HG02970 (cell line): ENCODE measurements around the gene GKN1.

Experiments used
- ATAC-seq: cut with Tn5 transposase; IDR thresholded peaks from one replicate; pipeline ENCODE4 v1.9.1; 2021; ENCODE audit warnings: mild to moderate bottlenecking, moderate library complexity, moderate number of reproducible peaks; ENCODE audit not compliant: unreplicated experiment, low FRiP score

The GKN1 gene

DNA sequence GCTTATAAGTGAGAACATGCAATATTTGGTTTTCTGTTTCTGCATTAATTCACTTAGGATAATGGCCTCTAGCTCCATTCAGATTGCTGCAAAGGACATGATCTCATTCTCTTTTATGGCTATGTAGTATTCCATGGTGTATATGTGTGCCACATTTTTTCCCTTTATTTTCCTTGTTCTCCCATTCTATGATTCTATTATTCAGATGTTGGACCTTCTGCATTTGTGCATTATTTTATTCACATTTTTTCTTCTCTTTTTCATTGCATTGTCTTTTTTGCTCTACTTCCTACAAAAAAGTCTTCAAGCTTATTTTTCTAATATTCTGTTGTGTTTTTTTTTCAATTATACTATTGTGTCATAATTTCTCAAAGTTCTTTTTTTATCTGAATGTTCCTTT, 27.4 kb downstream of the GKN1 start:
- no peak for ATAC-seq

DNA sequence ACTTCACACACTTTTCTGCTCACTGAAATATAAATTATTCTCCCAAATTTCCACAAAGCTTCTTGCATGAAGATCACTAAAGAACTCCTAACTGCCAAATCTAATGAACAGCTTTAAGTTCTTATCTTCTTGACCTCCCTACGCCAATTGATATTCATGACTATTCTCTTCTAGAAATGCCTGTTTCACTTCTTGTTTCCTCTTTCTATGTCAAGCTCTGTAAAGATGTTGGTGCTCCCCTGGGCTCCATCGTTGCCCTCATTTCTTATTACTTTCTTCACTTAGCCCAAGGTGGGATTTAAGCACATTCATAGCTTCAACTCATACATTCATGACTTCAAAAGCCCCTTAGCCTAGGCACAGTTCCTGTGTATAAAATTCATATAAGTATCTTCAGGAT, 29.3 kb downstream of the GKN1 start:
- no peak for ATAC-seq

DNA sequence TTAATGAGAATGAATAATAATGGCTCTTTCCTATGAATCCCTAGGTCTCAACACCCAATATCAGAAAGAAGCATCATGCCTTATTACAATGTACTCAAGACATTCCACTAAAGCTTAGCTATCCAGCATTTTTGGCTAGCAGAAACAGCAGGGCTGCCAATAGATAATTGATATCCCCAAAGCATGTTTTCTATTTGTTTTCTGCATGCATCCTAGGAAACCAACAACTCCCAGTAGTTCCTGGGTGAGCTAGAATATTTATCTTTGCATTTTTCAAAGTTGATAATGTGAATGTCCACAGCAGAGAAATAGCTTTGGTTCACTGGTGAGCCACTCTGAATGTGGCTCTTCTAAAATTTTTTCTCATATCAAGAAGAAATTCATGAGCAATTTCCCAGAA, 32.7 kb downstream of the GKN1 start:
- ATAC-seq: no peak

DNA sequence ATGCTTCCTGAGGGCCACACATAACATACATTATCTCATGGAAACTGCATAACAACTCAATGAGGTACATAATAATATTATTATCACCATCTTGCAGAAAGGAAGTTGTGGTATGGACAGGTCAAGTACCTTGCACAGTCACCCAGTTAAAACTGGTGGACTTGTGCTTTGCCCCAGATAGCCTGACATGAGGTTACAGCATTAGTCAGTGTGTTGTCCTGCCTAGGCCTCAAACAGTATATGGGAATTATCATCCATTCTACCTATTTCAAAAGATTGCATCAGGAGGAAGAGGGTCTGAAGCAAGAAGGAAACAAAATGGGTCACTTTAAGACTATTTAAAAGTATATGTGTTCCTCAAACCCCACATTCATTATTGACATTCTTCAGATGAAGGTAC, 33.2 kb downstream of the GKN1 start:
- ATAC-seq: no peak

DNA sequence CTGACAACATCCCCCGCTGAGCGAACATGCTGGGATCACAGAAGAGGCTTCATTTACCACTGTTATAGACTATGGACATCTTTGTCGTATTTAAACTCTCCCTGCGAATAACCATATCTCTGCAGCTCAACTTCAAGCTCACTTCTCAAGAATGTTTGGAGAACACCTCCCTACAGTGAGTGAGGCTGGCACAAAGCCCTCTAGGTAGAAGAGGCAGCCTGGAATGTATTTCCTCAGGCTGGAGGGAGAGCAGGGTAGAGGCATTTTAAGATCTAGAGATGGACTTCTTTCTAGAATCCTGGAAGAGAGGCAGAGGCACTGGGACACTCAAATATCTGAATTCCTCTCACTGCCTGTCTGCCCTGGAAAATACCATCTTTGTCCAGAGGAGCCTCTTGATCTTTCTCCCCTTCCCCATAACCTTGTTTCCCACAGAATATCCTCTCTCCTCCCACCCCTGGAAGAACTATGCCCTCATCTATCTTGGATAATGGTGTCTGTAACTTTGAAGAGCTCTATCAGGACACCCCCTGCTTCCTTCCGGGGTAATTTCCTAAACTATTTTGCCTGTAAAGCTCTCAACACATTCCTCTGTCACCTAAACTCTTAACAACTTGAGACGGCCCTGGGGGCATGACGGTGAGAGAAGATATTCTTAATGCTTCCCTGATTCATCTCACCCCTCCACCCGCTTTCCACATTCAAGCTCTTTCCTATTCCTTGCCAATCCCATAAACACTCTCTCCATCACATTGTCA, 36.2 kb downstream of the GKN1 start:
- ATAC-seq: no peak

DNA sequence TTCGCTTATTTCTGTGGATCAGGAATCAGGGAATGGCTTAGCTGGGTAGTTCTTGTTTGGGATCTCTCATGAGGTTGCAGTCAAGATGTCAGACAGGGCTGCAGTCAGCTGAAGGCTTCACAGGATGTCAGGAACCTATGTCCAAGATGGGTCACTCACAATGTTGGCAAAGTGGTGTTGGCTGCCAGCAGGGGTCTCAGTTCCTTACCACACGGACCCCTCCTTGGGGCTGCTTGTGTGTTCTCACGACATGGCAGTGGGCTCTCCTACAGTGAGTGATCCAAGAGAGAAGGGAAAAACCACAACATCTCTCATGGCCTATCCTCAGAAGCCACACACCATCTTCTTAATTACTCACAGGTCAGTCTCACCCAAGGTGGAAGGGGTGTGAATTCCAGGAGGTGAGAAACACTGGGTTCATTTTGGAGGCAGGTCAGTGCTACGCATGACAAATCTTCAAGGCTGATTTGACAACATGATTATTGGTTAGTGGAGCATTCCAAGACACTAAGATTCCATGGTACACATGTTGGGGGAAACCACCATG, 37.2 kb downstream of the GKN1 start:
- ATAC-seq: no peak

DNA sequence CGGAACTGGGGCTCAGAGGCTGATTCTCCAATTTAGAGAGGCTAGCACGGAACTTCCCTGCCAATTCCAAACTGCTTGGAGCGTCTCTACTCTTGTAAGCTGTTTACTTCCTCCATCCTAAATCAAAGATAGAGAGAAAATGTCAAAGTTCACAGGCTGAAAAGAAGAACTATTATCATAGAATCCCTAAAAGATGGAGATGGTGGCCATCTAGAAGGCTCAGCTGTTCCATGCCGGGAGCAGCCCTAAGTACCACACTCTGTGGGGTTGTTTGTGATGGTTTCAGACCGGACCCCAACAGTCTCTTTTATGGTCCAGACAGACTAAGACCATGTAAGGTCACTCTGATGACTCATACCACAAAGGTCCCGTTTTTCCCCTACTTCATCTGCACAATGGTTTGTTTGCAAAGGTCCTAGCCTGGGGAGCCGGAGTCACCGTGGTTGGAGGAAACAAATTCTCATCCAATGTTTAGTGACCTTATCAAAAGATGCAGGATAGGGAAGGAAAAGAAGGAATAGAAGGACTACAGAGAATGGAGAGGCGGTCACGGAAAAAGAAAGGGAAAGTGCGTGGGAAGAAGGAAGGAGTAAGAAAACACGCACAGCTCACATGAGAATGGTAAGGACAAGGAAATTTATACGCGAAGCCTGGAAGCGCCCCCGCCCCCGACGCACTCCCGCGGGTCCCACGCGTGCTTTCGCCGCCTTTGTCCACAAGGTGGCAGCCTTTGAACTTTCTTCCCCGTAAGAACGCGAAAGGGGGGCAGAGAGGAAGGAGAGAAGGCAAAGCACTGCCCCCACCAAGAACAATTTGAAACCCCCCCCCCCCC, 38.1 kb downstream of the GKN1 start:
- no peak for ATAC-seq

DNA sequence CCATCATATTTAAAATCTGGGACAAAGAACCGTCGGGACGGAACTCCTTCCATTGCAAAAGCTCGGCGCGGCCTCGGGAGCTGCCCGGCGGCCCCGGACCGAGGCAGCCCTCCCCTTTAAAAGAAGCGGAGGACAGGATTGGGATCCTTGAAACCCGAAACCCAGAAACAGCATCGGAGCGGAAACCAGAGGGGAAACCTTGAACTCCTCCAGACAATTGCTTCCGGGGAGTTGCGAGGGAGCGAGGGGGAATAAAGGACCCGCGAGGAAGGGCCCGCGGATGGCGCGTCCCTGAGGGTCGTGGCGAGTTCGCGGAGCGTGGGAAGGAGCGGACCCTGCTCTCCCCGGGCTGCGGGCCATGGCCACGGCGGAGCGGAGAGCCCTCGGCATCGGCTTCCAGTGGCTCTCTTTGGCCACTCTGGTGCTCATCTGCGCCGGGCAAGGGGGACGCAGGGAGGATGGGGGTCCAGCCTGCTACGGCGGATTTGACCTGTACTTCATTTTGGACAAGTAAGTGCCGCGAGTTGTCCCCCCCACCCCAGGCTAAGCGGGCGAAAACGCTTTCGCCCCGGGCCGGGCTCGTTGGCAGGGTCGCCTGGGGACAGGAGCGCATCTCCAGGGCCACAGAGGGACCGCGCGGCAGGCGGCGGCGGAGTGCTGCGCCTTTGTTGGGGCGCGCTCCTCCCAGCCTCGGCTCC, 38.9 kb downstream of the GKN1 start, which contains the start of gene ANTXR1:
TSS of gene ANTXR1 (plus strand) at position 38 of the 698 bp plus-strand sequence. CDS start at position 359, 321 bp downstream.
- no peak for ATAC-seq

DNA sequence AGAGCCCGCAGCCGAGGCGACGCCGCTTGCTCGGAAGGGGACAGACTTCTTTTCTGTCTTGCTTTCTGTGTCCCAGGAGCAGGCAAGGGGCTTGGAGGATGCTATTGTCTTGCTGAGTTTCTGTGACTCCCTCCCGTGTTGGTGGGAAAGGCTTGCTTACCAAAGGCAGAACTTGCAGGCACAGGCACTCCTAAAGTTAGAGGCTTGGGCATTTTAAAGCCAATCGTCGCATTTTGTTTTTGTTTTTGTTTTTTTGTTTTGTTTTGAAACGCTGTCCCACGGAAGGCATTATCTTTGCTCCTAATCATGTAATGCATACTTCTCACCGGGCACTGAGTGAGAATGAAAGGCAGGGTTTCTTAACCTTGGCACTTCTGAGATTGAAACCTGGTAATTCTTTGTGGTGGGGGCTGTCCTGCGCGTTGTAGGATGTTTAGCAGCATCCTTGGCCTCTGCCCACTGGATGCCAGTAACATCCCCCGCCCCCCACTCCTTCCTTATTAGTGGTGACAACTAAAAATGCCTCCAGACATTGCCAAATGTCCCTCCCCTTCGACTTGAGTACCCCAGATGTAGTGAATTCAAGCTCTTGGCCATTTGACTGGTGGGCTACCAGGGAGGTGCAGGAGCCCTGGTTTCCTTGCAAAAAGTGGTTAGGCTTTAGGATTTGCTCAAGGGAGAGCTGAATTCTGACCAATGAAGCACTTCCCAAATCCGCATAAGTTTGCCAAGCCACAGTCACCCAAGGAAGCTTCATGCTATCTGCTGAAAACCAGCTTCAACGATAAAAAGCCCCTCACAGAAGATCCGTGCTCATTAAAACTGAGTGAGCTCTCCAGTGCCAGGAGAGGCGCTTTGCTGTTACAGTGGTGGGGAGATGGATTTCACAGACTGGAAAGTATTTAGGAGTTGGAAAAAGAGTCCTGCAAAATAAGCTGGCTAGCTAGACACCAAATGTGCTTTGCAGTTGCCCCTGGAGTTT, 39.7 kb downstream of the GKN1 start:
- ATAC-seq: no peak

DNA sequence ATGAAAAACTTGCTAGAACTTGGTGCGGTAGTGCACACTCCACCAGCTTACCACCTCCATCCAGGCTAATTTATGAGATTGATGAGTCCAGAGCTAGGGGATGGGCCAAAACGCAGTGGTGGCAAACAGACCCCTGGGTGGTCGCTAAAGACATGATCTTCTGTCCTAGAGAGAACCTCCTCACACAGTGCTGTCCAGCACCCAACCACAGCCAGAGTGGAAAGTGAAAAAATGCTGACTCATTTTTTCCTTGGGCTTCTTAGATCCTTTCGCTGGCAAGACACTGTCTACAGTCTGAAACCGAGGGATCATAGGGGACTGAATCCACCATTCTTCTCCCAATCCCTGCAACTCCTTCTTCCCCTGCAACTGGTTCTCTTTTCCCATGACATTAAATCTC, 42.6 kb downstream of the GKN1 start:
- no peak for ATAC-seq

DNA sequence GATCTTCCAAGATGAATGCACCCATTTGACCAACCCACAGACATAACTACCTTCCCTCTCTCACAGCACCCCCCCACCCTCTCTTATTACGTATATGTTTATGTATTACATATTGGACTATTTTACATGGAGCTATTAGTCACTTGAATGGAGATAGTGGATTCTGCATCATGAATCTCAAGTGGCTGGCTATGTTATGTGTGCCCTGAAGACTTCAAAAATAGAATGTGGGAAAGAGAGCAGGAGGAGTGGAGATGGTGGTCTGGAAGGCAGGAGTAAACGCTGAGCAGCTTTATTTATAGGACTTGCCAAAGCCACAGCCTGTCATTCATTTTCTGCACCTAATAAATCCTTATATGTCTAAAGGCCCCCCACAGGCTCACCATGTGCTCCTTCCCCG, 43.4 kb downstream of the GKN1 start:
- ATAC-seq: no peak

DNA sequence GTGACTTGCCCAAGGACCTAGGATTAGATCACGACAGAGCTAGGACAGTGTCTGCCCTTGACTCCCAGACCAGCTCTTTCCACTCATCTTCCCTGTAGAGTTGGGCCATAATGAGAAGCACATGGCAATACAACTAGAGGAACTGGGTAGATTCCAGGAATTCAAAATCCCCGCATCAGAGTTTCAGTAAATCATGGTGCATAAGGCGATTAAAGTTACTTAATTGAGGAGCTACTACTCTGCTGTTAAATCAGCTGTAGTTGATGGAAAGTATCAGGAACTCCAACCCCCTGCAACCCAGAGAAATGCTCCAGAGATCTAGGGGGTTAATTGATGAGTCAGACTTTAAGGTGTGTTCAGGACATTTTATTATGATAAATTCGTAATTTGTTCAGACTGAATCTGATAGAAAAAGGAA, 44.3 kb downstream of the GKN1 start:
- no peak for ATAC-seq

DNA sequence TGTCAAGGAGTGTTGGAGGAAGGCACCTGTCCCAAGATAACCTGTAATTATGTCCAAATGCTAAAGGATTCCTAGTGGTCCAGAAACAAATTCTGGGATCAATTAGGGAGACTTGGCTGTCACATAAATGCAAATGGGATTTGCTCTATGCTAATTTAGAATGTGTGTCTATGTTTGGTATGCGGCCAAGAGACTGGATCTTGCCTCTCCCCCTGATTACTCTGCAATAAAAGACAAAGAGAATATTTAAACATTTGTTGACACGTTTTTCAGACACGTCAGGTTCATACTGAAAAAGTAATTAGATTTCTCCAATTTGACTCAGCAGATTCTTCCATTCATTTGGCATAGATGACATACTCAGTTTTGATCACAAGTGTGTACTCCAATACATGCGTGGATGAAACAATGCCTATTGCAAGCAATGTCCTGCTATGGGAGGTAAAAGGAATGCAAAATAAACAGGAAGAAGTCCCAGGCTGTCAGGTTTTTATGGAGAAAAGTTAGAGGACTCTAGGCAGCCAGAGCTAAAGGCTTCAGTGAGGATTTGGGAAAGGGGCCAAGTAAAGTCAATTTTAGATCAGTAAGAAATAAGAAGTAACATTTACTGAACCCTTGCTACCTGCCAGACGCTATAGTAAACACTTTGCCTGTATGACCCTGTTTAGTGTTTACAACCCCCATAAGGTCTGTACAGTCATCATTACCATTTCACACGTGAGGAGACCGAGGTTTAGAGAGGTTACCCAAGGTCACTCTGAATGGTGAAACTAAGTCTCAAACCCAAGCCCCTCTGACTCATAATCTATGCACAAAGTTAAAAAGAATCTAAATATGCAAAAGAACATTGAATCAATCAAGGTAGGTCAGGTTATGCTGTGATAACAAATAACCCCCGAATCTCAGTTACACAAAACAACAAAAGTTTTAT, 46.3 kb downstream of the GKN1 start:
- no peak for ATAC-seq

DNA sequence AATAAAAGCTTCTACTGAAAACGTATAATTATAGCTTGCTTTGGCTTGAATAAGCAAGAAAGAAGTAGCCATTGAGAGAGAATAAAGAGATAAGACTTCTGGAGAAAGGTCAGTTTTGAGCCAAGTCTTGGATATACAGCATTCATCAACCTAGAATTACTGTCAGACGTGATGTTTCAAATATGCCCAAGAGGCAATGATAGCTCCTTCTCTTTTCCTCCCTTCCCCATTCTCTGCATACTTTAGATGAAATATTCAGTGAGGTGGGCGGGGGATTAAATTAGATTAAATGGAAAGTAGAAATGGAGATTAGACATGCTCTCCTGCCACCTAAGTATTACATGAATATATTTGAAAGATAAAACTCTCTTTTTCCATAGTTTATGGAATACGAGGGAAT, 47.3 kb downstream of the GKN1 start:
- no peak for ATAC-seq

DNA sequence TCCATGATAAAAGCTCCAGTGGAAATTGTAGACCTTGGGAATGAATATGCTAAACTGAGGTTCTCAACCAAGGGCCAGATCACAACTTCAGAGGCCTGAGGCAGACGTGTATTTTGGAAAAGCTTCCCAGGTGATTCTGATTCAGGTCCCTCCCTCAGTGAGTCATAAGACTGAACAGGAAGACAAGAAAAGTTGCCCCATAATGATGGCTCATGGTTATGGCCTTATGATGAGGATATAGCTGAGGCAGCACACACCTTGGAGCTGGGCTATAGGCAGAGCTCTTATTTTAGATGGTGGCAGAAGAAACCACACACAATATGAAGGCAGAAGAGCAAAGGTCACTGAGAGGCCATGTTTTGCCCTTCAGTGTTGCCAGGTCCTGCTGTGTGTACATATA, 48.1 kb downstream of the GKN1 start:
- no peak for ATAC-seq

DNA sequence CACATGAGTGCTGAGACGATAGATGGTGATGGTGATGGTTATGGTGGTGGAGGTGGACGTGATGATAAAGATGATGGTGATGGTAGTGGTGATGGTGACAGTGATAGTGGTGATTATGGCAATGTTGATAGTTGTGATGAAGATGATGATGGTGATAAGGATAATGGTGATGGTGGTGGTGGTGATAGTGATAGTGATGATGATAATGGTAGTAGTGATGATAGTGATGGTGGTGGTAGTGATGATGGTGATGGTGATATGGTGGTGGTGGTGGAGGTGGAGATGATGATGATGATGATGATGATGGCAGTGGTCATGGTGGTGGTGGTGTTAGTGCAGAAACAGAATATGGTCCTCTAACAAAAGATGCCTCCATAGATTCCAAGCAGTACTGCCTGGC, 48.8 kb downstream of the GKN1 start:
- no peak for ATAC-seq

DNA sequence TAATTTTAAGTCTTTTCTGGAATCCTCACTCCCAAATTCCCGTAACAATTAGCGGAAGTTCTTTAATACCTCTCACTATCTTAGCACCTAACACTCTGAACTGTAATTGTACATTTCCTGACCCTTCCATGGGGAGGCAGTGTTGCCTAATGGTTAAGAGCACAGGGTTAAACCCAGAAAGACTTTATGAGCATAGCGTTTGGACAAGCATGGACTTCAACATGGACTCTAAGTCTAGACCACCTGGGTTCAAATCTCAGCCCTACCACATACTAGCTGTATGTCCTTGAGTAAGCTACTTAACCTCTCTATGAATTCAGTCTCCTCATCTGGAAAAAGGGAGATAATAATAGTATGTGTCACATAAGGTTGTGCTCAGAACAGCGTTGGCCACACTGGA, 51.6 kb downstream of the GKN1 start:
- no peak for ATAC-seq

DNA sequence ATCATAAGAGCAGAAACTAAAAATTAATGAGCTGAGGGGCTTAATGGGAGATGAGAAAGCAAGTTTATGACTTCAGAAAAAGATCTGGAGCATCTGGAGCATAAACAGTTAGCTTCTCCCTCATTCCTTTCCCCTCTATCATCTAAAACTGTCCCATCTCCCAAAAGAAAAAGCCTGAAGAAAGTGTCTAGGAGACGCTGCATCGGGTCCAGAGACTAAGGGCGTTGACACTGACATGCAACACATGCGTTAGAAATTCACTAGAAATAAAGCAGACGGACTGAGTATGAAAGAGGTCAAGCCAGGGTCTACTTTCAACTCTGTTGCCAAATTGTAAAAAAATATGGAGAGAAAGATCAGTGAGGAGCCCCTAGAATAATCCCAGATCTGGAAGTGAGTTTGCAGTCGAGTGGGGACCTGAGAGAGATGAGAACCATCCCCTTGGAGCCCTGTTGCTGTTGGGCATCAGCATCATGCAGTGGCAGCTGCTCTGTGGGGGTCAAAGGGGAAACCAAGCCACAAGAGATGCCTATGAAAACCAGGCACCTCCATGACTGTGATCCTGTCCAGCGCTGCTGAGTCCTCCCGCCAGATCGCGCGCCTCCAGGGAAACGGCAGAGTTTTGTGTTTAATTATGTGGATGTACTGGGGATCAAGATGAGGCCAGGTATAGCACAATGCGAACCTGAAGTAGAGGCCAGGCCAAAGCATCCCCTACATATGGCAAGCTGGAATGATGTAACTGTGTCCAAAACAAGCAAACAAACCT, 52.4 kb downstream of the GKN1 start:
- no peak for ATAC-seq
